ENCODE results near the gene PNPLA5.

Gene PNPLA5, protein sequence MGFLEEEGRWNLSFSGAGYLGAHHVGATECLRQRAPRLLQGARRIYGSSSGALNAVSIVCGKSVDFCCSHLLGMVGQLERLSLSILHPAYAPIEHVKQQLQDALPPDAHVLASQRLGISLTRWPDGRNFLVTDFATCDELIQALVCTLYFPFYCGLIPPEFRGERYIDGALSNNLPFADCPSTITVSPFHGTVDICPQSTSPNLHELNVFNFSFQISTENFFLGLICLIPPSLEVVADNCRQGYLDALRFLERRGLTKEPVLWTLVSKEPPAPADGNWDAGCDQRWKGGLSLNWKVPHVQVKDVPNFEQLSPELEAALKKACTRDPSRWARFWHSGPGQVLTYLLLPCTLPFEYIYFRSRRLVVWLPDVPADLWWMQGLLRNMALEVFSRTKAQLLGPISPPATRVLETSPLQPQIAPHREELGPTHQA

DNA sequence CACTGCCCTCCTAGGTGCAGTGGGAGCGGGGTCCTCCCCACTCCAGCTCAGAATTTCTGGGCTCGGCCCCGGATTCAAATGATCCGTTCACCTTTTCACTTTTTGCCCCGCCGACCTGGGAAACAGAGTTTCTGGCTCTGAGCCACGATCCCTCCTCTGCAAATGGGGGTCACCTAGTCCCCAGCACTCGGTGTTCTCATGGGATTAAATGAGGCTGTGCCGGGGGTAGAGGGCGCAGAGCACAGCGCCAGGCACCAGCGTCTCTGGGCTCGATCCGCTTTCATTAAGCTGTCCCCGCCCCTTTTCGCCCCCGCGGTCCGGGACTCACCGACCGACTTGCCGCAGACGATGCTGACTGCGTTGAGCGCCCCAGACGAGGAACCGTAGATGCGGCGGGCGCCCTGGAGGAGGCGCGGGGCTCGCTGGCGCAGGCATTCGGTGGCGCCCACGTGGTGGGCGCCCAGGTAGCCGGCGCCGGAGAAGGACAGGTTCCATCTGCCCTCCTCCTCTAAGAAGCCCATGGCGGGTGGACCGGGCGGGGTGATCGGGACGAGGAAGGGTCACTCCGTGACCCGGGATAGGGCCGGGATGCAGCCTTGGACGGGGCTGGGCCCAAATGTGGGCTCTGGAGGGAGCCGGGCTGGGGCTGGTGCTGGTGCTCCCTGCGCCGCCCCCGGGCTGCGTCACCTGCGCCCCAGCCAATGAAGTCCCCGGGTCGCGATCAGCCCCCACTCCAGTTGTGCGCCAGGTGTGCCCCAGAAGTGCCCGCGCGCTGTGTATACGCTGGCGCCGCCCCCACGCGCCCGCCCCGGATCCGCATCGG is at the start of gene PNPLA5:
PNPLA5 (minus strand) TSS at position 654 of the 823 bp plus-strand sequence; CDS start at position 521, 133 bp downstream.
- ChIA-PET CTCF (interaction anchor here (2.0 kb wide), 1 partner anchor 8 kb away, joined by 6 read pairs; no protein-coding TSS in a partner anchor), POLR2A (no interaction called here)
- no peak for TF ChIP-seq CTBP1 (IDR thresholded peaks at IDR 0.05; ENCODE audit: borderline replicate concordance)
- TF ChIP-seq BHLHE40 (IDR thresholded peaks at IDR 0.05; ENCODE audit: borderline replicate concordance), result no peak
- TF ChIP-seq TARDBP (IDR thresholded peaks at IDR 0.05), result no peak
- TF ChIP-seq, protein P1, sequence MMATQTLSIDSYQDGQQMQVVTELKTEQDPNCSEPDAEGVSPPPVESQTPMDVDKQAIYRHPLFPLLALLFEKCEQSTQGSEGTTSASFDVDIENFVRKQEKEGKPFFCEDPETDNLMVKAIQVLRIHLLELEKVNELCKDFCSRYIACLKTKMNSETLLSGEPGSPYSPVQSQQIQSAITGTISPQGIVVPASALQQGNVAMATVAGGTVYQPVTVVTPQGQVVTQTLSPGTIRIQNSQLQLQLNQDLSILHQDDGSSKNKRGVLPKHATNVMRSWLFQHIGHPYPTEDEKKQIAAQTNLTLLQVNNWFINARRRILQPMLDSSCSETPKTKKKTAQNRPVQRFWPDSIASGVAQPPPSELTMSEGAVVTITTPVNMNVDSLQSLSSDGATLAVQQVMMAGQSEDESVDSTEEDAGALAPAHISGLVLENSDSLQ (IDR thresholded peaks at IDR 0.05), result no peak
- TF ChIP-seq FOXA1 (IDR thresholded peaks at IDR 0.05), result no peak
- no peak for TF ChIP-seq ARNT (IDR thresholded peaks at IDR 0.05)
- no peak for TF ChIP-seq LEF1 (IDR thresholded peaks at IDR 0.05; ENCODE audit: borderline replicate concordance)
- no peak for DNase-seq (ENCODE audit: extremely low spot score)

- ChIA-PET CTCF (interaction anchor here (1.5 kb wide), 1 partner anchor 58 kb away, joined by 7 read pairs; no protein-coding TSS in a partner anchor), POLR2A (interaction anchor here (1.1 to 2.2 kb wide), 2 partner anchors 13 kb away, joined by 5 to 6 read pairs; partner anchors contain the start of gene SAMM50)
- TF ChIP-seq LEF1 (IDR thresholded peaks at IDR 0.05; ENCODE audit: borderline replicate concordance) (no peak), SP1 (IDR thresholded peaks at IDR 0.05) (no peak), NFRKB (IDR thresholded peaks at IDR 0.05) (no peak)
- TF ChIP-seq, protein P1 (IDR thresholded peaks at IDR 0.05), result no peak
- no peak for DNase-seq (ENCODE audit: extremely low spot score)
These were observed 49.6 kb upstream of the PNPLA5 start for GRCh38 chr22:43941449-43941848.

- ChIA-PET CTCF (interaction anchor here (1.7 kb wide), 1 partner anchor 14 kb away, joined by 6 read pairs; no protein-coding TSS in a partner anchor), POLR2A (no interaction called here)
- DNase-seq (ENCODE audit: extremely low spot score), result no peak
- TF ChIP-seq SP1 (IDR thresholded peaks at IDR 0.05) (no peak), BHLHE40 (IDR thresholded peaks at IDR 0.05; ENCODE audit: borderline replicate concordance) (no peak), FOXA1 (IDR thresholded peaks at IDR 0.05) (no peak), L3MBTL2 (conservative IDR thresholded peaks at IDR 0.05) (no peak)
These were observed 40.0 kb upstream of the PNPLA5 start for GRCh38 chr22:43931771-43932170.

DNA sequence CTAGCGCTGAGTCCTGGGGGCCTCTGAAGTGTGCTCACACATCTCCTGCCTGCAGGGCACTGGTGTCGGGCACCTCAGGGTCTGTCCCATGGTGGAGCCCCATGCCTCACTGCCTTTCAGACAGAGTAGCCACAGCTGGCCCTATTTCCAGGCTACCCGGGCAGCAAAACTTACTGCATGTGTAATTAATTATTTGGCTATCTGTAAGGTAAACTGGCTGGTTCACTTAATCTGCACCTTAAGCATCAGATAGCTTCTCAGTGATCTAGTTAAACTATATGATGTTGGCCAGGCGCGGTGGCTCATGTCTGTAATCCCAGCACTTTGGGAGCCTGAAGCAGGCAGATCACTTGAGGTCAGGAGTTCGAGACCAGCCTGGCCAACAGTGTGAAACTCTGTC is 37.1 kb upstream of the PNPLA5 start:
- CTCF ChIA-PET, result interaction anchor here (2.7 kb wide), 1 partner anchor 17 kb away, joined by 10 read pairs; no protein-coding TSS in a partner anchor
- no peak for DNase-seq (ENCODE audit: extremely low spot score)
- TF ChIP-seq L3MBTL2 (conservative IDR thresholded peaks at IDR 0.05) (no peak), SP1 (IDR thresholded peaks at IDR 0.05) (no peak), ELF4 (IDR thresholded peaks at IDR 0.05) (no peak), FOXM1 (IDR thresholded peaks at IDR 0.05; ENCODE audit: borderline replicate concordance) (no peak), ZNF384 (IDR thresholded peaks at IDR 0.05) (no peak), HDGF (IDR thresholded peaks at IDR 0.05; ENCODE audit: borderline replicate concordance) (no peak), BHLHE40 (IDR thresholded peaks at IDR 0.05; ENCODE audit: borderline replicate concordance) (no peak), TARDBP (IDR thresholded peaks at IDR 0.05) (no peak)
- POLR2A ChIA-PET, result interaction anchor here (1.3 kb wide), 1 partner anchor 26 kb away, joined by 4 read pairs; no protein-coding TSS in a partner anchor

DNA sequence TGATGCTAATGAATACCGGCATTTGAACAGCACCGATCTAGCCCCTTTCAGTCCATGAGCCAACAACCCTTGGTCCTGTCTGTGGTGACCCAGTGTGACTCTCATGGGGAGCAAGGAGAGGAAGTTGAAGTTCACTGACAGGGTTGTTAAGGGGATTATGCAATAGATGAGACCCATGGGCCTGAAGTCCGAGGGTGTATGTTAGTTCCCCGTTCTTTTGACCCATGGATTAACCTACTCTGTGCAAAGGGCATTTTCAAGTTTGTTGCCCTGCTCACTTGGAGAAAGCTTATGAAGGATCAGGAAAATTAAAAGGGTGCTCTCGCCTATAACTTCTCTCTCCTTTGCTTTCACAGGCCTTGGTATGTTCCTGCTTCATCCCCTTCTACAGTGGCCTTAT is 36.7 kb upstream of the PNPLA5 start:
- no peak for DNase-seq (ENCODE audit: extremely low spot score)
- no peak for TF ChIP-seq HDGF (IDR thresholded peaks at IDR 0.05; ENCODE audit: borderline replicate concordance)
- POLR2A ChIA-PET, result no interaction called here
- CTCF ChIA-PET, result interaction anchor here (2.7 kb wide), 1 partner anchor 17 kb away, joined by 10 read pairs; no protein-coding TSS in a partner anchor

GRCh38 chr22:43926349-43926710 is 34.5 kb upstream of the PNPLA5 start:
- ChIA-PET CTCF (interaction anchor here (1.2 kb wide), 1 partner anchor 20 kb away, joined by 4 read pairs; no protein-coding TSS in a partner anchor), POLR2A (no interaction called here)
- no peak for DNase-seq (ENCODE audit: extremely low spot score)
- TF ChIP-seq FOXA1 (IDR thresholded peaks at IDR 0.05), result no peak
- no peak for TF ChIP-seq FOXM1 (IDR thresholded peaks at IDR 0.05; ENCODE audit: borderline replicate concordance)
- no peak for TF ChIP-seq LEF1 (IDR thresholded peaks at IDR 0.05; ENCODE audit: borderline replicate concordance)
- TF ChIP-seq, protein P1 (IDR thresholded peaks at IDR 0.05), result no peak
- no peak for TF ChIP-seq ZNF384 (IDR thresholded peaks at IDR 0.05)
- no peak for TF ChIP-seq L3MBTL2 (conservative IDR thresholded peaks at IDR 0.05)
- no peak for TF ChIP-seq BHLHE40 (IDR thresholded peaks at IDR 0.05; ENCODE audit: borderline replicate concordance)
- no peak for TF ChIP-seq NFRKB (IDR thresholded peaks at IDR 0.05)
- no peak for TF ChIP-seq HDGF (IDR thresholded peaks at IDR 0.05; ENCODE audit: borderline replicate concordance)
- TF ChIP-seq FOXK2 (IDR thresholded peaks at IDR 0.05), result no peak
- TF ChIP-seq ELF4 (IDR thresholded peaks at IDR 0.05), result no peak
- no peak for TF ChIP-seq CTBP1 (IDR thresholded peaks at IDR 0.05; ENCODE audit: borderline replicate concordance)
- TF ChIP-seq SUZ12 (IDR thresholded peaks at IDR 0.05), result no peak
- no peak for TF ChIP-seq ARNT (IDR thresholded peaks at IDR 0.05)
- TF ChIP-seq SP1 (IDR thresholded peaks at IDR 0.05), result no peak
